Hepatocyte (in vitro differentiated cells): ENCODE results near the gene EEFSEC.

Experiments
- CTCF ChIP-seq: fragments of 200-600 bp; sonication (generic); IDR thresholded peaks from 2 replicates; pipeline ENCODE4 v1.5.1; 2016; ENCODE audit warnings: antibody characterized with exemption, mild to moderate bottlenecking; ENCODE audit not compliant: poor library complexity
- EZH2 ChIP-seq: fragments of 200-600 bp; sonication (generic); IDR thresholded peaks from 2 replicates; pipeline ENCODE4 v1.6.1; 2016; ENCODE audit warnings: antibody characterized with exemption, mild to moderate bottlenecking, borderline replicate concordance
- EZH2phosphoT487 ChIP-seq: fragments of 200-600 bp; sonication (generic); IDR thresholded peaks from one replicate; pipeline ENCODE4 v1.6.1; 2018; ENCODE audit warnings: antibody characterized with exemption, mild to moderate bottlenecking, low read depth, moderate library complexity; ENCODE audit not compliant: unreplicated experiment, severe bottlenecking

- TF ChIP-seq CTCF, result no peak
- TF ChIP-seq EZH2, result no peak
- TF ChIP-seq EZH2phosphoT487, result no peak
Measured at GRCh38 chr3:128262457-128262856, 109.2 kb downstream of the EEFSEC start.
